TTC549 (cell line): ENCODE results near the gene COPB1.
A peak's percentile ranks its signal among the peaks of the same experiment; 100 is the strongest.
"Not testable (repeated sequence)": the region's sequence is repeated elsewhere in the genome, so short reads cannot be mapped to it uniquely, and the experiment has no call there.

Source experiments
- FAIRE-seq: peaks from 2 replicates; lab custom pipeline; 2012; peaks lifted over from hg19 to GRCh38; lab: Jason Lieb, UNC

COPB1 gene, protein sequence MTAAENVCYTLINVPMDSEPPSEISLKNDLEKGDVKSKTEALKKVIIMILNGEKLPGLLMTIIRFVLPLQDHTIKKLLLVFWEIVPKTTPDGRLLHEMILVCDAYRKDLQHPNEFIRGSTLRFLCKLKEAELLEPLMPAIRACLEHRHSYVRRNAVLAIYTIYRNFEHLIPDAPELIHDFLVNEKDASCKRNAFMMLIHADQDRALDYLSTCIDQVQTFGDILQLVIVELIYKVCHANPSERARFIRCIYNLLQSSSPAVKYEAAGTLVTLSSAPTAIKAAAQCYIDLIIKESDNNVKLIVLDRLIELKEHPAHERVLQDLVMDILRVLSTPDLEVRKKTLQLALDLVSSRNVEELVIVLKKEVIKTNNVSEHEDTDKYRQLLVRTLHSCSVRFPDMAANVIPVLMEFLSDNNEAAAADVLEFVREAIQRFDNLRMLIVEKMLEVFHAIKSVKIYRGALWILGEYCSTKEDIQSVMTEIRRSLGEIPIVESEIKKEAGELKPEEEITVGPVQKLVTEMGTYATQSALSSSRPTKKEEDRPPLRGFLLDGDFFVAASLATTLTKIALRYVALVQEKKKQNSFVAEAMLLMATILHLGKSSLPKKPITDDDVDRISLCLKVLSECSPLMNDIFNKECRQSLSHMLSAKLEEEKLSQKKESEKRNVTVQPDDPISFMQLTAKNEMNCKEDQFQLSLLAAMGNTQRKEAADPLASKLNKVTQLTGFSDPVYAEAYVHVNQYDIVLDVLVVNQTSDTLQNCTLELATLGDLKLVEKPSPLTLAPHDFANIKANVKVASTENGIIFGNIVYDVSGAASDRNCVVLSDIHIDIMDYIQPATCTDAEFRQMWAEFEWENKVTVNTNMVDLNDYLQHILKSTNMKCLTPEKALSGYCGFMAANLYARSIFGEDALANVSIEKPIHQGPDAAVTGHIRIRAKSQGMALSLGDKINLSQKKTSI

DNA sequence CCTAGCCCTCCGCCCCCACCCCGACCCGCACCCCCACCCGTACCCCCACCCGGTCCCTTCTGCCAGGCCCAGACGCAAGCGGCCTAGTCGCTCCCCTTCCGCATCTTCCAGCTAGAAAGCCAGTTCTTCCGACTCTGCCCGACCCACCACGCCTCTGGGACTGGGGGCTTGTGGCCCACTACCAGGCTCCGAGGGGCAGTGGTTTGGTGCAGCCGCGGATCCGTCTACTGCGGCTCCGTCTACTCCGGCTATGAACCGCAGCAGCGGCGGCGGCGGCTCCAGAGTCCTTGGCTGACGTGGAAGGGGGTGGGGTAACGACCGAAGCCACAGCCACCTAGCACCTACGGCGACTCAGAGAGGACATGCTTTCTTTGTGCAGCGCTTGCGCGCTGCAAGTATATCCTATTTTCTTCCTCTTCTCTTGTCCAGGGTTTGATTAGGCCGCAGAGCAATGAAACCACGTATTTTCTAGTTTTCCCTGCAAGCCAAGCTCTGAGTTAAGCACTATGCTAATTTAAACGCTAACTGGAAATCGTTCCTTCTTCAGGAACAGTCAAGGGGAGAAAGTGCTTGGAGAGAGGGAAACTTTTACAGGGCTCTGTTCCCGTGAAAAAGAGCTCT, at the start of gene COPB1:
TSS of gene COPB1 (minus strand) at position 252 of the 621 bp plus-strand sequence. CDS start 883 bp downstream, outside the sequence.
- peak; percentile 50 for FAIRE-seq

DNA sequence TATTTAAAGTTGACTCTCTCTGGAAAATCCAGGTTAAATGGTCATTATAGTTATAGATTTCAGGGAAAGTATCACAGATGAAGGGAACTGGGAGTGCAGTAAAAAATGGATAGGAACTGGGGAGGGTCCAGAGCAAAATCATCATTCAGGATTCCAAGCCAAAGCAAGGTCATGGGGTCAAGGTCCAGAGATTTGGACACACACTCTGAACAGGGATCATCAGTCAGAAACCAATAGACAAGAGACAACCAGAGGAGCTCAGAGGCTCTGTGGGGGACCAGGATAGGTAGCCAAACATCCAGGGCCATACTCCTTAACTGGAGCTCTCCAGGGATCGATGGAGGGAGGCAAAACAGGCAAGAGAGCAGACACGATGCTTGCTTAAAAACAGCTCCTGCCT, 47.8 kb upstream of the COPB1 start:
- FAIRE-seq, result no peak

GRCh38 chr11:14546672-14547071, 47.1 kb upstream of the COPB1 start:
- FAIRE-seq, result no peak

- no peak for FAIRE-seq
These were observed 45.0 kb upstream of the COPB1 start for GRCh38 chr11:14544611-14545010.

GRCh38 chr11:14543260-14543659, 43.6 kb upstream of the COPB1 start:
- FAIRE-seq, result no peak

GRCh38 chr11:14542324-14542723, 42.7 kb upstream of the COPB1 start:
- FAIRE-seq, result no peak

DNA sequence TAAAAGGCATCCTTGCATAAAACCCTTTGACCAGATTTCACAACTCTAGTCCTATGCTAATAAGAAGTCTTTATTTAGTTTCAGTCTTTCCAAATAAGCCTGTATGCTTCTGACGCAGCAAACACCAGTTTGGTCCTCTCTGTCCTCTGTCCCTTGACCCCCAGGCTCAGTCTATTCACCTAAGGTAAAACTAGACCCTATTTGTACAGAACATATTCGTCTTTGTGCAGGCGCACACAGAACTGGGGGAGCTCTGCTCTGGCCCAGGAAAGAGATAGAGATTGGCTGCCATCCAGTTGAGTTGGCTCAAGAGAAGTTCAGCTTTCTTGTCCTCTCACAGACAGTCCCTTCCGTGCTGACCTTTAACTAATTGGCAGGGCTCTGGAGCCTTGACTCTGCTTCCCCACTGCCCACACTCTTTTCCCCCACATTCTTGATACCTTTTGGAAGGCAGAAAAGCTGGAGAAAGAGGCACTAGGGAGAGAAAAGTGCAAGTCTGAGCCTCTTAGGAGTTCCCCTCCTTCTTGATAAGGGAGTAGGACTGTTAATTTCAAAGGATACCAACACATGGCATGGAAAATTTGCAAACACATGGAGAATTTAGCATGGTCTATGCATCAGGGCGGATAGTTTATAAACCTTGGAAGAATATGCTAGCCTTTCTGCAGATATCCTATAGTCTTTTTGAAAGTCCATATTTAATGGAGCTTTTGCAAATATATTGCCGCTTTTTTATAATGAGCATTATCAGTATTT, 41.8 kb upstream of the COPB1 start:
- no peak for FAIRE-seq

DNA sequence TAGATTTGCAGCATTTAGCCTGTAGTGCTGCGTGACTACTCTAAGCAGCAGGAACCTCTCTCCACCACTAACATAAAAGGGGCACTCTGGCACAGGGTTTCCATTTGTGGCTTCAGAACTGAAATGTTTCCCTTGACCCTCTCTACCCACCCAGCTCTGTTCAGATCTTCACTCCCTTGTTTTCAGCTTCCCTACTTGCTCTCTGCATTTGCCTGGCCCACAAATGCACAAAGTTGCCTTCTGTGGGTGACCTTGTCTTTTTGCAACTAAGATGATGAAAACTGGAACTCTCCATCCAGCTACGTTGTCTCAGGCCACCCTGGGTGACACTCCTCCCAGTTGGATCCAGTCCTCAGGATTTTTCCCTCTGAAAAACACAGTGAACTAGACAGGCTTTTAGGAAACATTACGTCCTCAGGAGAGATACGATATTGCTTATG, 40.4 kb upstream of the COPB1 start:
- no peak for FAIRE-seq

GRCh38 chr11:14538926-14539554, 39.4 kb upstream of the COPB1 start:
- FAIRE-seq, result no peak

DNA sequence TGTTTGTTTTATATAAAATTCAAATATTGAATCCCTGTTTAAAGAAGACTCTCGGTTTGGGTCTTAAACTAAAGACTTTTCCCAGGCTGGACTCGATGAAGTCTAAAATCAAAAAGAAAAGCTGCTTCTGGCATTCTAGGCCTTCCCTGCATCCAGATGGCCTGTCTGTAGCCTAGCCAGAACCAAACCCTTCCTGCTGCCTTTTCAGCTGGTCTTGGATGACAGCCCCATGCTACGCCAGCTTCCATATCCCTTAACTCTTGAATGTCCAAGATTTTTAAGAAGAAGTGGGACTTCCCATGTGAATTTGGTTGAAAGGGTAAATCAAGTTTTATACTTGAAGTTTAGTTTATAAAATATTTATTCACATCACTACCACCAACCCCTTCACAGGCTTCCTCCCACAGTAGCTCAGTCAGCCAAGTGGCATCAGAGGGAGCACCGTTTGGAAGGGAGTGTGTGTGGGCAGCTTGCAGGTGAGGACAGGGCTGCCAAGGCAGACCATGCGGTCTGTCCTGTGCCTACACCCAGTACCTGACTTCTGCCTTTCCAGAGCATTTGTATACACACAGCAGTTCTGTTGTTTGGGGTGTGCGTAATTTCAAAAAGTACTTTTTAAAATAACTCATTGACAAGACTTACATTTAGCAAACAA, 38.8 kb upstream of the COPB1 start:
- no peak for FAIRE-seq

GRCh38 chr11:14537134-14537599, 37.6 kb upstream of the COPB1 start:
- peak; percentile 83 for FAIRE-seq

DNA sequence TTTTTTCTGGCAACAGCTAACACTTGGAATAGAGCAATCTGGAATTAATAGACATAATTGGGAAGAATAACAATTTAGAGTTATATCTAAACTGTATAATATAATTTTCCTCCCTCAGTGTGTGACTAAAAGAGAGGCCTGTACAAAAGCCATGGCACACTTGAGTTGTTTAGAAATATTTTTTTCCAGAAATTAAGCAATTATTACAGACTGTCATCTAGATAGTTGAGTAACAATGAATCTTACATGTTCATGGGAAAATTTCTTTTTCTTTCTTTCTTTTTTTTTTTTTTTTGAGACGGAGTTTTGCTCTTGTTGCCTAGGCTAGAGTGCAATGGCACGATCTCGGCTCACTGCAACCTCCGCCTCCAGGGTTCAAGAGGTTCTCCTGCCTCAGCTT, 35.6 kb upstream of the COPB1 start:
- FAIRE-seq, result not testable (repeated sequence)

DNA sequence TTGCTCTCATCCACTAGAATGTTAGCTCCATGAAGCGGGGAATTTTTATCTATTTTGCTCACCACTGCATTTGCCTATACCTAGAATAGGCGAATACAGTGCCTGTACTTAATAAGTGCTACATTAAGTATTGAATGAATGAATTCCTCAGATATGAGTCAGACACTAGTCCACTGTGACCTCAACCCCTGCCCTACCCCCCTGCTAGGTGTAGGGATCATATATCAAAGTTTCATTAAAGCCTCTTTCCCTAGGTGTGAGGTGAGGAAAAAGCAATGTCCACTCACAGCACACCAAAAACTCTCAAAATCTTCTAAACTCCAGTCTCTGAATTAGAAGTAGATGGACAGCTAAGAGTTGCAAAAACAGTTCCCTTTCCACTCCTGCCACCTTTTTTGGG, 30.3 kb upstream of the COPB1 start:
- FAIRE-seq, result no peak

- no peak for FAIRE-seq
These were observed 29.7 kb upstream of the COPB1 start for GRCh38 chr11:14529321-14529720.

GRCh38 chr11:14522801-14523200, 23.2 kb upstream of the COPB1 start:
- FAIRE-seq, result no peak

DNA sequence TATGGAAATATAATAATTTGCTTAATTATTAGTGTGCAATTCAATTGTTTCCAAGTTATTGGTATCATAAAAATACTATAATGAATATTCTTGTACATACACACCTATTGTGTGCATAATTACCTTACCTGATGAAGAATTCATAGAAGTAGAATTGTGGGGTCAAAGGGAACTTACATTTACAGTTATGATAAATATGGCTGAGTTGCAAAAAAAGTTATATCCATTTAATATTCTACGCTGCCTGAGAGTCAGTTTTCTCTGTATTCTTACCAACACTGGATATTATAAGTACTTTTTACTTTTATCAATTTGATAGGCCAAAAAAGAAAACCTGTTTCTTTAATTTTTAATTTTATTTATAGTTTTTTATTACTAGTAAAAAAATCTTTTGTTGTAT, 22.6 kb upstream of the COPB1 start:
- FAIRE-seq, result no peak

DNA sequence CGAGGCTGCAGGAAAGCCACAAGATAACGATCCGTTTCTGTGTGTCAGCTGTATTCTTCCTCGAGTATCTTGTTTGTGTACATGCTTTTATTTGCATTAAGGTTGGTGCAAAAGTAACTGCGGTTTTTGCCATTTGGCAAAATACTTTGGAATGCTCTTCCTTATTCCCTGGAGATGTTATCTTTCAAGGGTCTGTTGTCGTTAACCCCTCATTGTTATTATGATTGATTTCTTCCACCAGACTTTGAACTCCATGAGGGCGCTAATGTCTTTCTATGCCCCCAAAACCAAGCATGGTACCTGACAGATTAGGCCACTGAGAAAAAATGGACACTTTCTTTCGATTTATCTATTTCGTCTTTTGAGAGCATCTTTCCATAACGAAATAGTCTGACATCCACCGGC, 21.1 kb upstream of the COPB1 start:
- no peak for FAIRE-seq

- peak; percentile 75 for FAIRE-seq
These were observed 20.5 kb upstream of the COPB1 start, which contains the start of gene PSMA1 for GRCh38 chr11:14519917-14520746. Gene PSMA1, minus strand, starts transcription at chr11:14520386. Its CDS starts 87 bp downstream, at chr11:14520299.

DNA sequence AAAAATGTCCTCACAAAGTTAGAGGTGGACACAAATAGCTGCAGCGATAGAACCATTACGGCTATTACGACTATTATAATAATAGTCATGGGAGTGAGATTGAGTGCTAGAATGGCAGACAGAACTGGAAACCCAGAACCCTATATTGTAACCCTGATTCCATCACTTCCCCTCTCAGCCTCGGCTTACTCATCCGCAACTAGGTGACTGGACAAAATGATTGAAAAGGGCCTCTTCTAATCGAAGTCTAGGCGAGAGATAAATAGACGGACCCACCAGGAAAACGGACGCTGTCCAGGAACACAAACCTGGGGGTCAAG, 19.9 kb upstream of the COPB1 start:
- FAIRE-seq, result no peak

- no peak for FAIRE-seq
These were observed 19.2 kb upstream of the COPB1 start for GRCh38 chr11:14518820-14519219.
